Keratinocyte (primary cell): ENCODE data around the gene SPECC1L. TPM values are rescaled to one million over a fixed set of nuclear protein-coding genes. Genes with fewer than 3 reads are reported as not detected.

Experiments used
- DNase-seq: peaks from one replicate; pipeline ENCODE4 v3.0.0-alpha.2; 2011; ENCODE audit warnings: low read depth, missing footprints, low spot score
- FAIRE-seq: peaks from 2 replicates; lab custom pipeline; 2011; peaks lifted over from hg19 to GRCh38; lab: Jason Lieb, UNC
- H2AFZ ChIP-seq: 2 replicates; pipeline ENCODE4 v1.6.0; 2012; ENCODE audit warnings: low read length, control low read depth, inconsistent platforms; ENCODE audit not compliant: control insufficient read depth
- H3K27ac ChIP-seq: 2 replicates; pipeline ENCODE4 v1.5.1; 2011; ENCODE audit warnings: low read length; ENCODE audit not compliant: control insufficient read depth, insufficient read depth
- H3K27me3 ChIP-seq: 3 replicates; pipeline ENCODE4 v1.6.0; 2011; ENCODE audit warnings: low read length; ENCODE audit not compliant: control insufficient read depth, insufficient read depth; ENCODE audit errors: extremely low read depth
- H3K36me3 ChIP-seq, 2 experiments: 2 replicates in 1 of 2; 3 replicates in 1 of 2; pipeline ENCODE4 v1.5.1; 2011; ENCODE audit warnings: low read length in 2 of 2, mild to moderate bottlenecking in 1 of 2; ENCODE audit not compliant: control insufficient read depth in 2 of 2, insufficient read depth in 2 of 2; ENCODE audit errors: extremely low read depth in 1 of 2
- H3K4me1 ChIP-seq: 3 replicates; pipeline ENCODE4 v1.5.1; 2011; ENCODE audit warnings: low read length; ENCODE audit not compliant: control insufficient read depth, insufficient read depth; ENCODE audit errors: extremely low read depth
- H3K4me2 ChIP-seq: 3 replicates; pipeline ENCODE4 v1.6.0; 2011; ENCODE audit warnings: low read depth, low read length; ENCODE audit not compliant: control insufficient read depth, insufficient read depth; ENCODE audit errors: extremely low read depth
- H3K4me3 ChIP-seq, 3 experiments: fragments of 200-600 bp in 1 of 3; sonication (generic) in 1 of 3; 2 replicates in 2 of 3; 3 replicates in 1 of 3; pipeline ENCODE4 v1.5.1; 2011 to 2016; ENCODE audit warnings: low read length in 3 of 3, mild to moderate bottlenecking in 3 of 3, control low read depth in 2 of 3, inconsistent platforms in 1 of 3, low read depth in 1 of 3, mixed read lengths in 1 of 3, mixed run types in 1 of 3, moderate library complexity in 1 of 3; ENCODE audit not compliant: control insufficient read depth in 2 of 3, insufficient read depth in 2 of 3; ENCODE audit errors: extremely low read depth in 1 of 3
- H3K79me2 ChIP-seq: 2 replicates; pipeline ENCODE4 v1.6.0; 2012; ENCODE audit warnings: low read length; ENCODE audit not compliant: control insufficient read depth, insufficient read depth
- H3K9ac ChIP-seq: 3 replicates; pipeline ENCODE4 v1.6.0; 2011; ENCODE audit warnings: low read length; ENCODE audit not compliant: control insufficient read depth, insufficient read depth; ENCODE audit errors: extremely low read depth
- H3K9me1 ChIP-seq: 3 replicates; pipeline ENCODE4 v1.6.0; 2011; ENCODE audit warnings: low read length; ENCODE audit not compliant: control insufficient read depth, insufficient read depth; ENCODE audit errors: extremely low read depth
- H3K9me3 ChIP-seq: 2 replicates; pipeline ENCODE4 v1.5.1; 2012; ENCODE audit warnings: low read depth, low read length; ENCODE audit not compliant: control insufficient read depth
- H4K20me1 ChIP-seq: 3 replicates; pipeline ENCODE4 v1.6.0; 2011; ENCODE audit warnings: low read length; ENCODE audit not compliant: control insufficient read depth, insufficient read depth; ENCODE audit errors: extremely low read depth
- EZH2 ChIP-seq: IDR thresholded peaks from one replicate; pipeline ENCODE4 v1.6.1; 2012; ENCODE audit warnings: inconsistent platforms, mild to moderate bottlenecking, low read length, moderate library complexity
- dilution Hi-C: fragments of 300-500 bp; cut with MboI; formaldehyde crosslinking; loops from one replicate; pipeline ENCODE4 v1.7.0; 2020; ENCODE audit warnings: low sequenced_read_pairs; ENCODE audit not compliant: extremely low pct_ligation_motif_present
- polyA plus RNA-seq, 5 experiments: library from polyadenylated mRNA; depleted of rRNA in 3 of 5; stranded (reverse) in 3 of 5; stranded (forward) in 1 of 5; unstranded in 1 of 5; fragments of >200 nt; gene quantifications; 1 replicate in 1 of 5; 2 replicates in 3 of 5; 3 replicates in 1 of 5; pipeline versions ENCODE4 v1.2.1 to v1.2.3, GENCODE V29; 2011 to 2012; ENCODE audit warnings: missing spikeins in 2 of 5, low read depth in 1 of 5, low replicate concordance in 1 of 5
- TF ChIP-seq, protein P1 (sequence below), 3 experiments: IDR thresholded peaks in 1 of 3; conservative IDR thresholded peaks in 1 of 3; optimal IDR thresholded peaks in 1 of 3; 2 replicates in 2 of 3; 3 replicates in 1 of 3; pipeline versions ENCODE3 to v1.5.1; 2011; ENCODE audit warnings: low read length in 3 of 3, mild to moderate bottlenecking in 3 of 3, moderate library complexity in 2 of 3, control low read depth in 1 of 3, inconsistent platforms in 1 of 3; ENCODE audit not compliant: insufficient read depth in 2 of 3; ENCODE audit errors: extremely low read depth in 1 of 3

SPECC1L gene
- polyA plus RNA-seq, 1 donor (not counting 4 experiments of a cell fraction or from before 2014, with no cell fraction given) = 19.3 TPM

GRCh38 chr22:24232124-24232523 lies 38.5 kb upstream of the SPECC1L start:
- Histone ChIP-seq H2AFZ (no peak overlapping the region), H3K27me3 (no peaks in the 10 kb centered on the region), H3K36me3 (no peaks in the 10 kb centered on the region), H3K27ac (no peak overlapping the region), H3K4me3 (no peak overlapping the region), H3K9me1 (no peaks in the 10 kb centered on the region), H3K4me1 (no peaks in the 10 kb centered on the region), H3K9me3 (no peaks in the 10 kb centered on the region), H3K9ac (no peak overlapping the region), H3K79me2 (no peaks in the 10 kb centered on the region), H4K20me1 (no peaks in the 10 kb centered on the region), H3K4me2 (no peak overlapping the region)
- FAIRE-seq = no peak
- DNase-seq = no peak
- dilution Hi-C loops = no loop called here
- TF ChIP-seq, protein P1, sequence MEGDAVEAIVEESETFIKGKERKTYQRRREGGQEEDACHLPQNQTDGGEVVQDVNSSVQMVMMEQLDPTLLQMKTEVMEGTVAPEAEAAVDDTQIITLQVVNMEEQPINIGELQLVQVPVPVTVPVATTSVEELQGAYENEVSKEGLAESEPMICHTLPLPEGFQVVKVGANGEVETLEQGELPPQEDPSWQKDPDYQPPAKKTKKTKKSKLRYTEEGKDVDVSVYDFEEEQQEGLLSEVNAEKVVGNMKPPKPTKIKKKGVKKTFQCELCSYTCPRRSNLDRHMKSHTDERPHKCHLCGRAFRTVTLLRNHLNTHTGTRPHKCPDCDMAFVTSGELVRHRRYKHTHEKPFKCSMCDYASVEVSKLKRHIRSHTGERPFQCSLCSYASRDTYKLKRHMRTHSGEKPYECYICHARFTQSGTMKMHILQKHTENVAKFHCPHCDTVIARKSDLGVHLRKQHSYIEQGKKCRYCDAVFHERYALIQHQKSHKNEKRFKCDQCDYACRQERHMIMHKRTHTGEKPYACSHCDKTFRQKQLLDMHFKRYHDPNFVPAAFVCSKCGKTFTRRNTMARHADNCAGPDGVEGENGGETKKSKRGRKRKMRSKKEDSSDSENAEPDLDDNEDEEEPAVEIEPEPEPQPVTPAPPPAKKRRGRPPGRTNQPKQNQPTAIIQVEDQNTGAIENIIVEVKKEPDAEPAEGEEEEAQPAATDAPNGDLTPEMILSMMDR (optimal IDR thresholded peaks at IDR 0.05 in 1 of 3, IDR thresholded peaks at IDR 0.05 in 1 of 3, conservative IDR thresholded peaks at IDR 0.05 in 1 of 3; ENCODE audit: extremely low read depth in 1 of 3, insufficient read depth in 2 of 3, low read length in 3 of 3) = no peak
- no peak for TF ChIP-seq EZH2

DNA sequence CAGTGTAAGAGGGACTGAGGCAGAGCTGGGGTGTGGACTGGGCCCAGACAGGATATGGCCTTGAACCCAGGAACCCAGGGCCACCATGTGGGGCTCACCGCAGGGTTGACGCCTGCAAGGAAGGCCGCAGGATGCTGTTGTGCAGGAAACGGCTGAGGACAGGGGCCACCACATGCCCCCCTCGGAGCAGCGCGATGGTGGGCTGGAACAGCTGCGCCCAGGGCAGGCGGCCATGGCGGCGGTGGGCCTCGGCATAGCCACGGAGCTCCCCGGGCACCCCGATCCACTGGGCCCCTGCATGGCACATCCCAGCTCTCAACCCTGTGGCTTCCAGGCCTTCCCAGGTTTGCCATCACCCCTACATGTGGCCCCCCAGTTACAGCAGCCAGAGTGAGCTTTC lies 37.9 kb upstream of the SPECC1L start:
- Histone ChIP-seq H3K4me2 (no peak overlapping the region), H4K20me1 (no peaks in the 10 kb centered on the region), H3K9ac (no peak overlapping the region), H3K4me3 (no peak overlapping the region), H3K9me3 (no peaks in the 10 kb centered on the region), H3K27ac (no peak overlapping the region), H3K79me2 (no peaks in the 10 kb centered on the region), H3K4me1 (no peaks in the 10 kb centered on the region), H3K27me3 (no peaks in the 10 kb centered on the region), H3K36me3 (no peaks in the 10 kb centered on the region), H2AFZ (no peak overlapping the region), H3K9me1 (no peaks in the 10 kb centered on the region)
- TF ChIP-seq, protein P1 (optimal IDR thresholded peaks at IDR 0.05 in 1 of 3, IDR thresholded peaks at IDR 0.05 in 1 of 3, conservative IDR thresholded peaks at IDR 0.05 in 1 of 3; ENCODE audit: extremely low read depth in 1 of 3, insufficient read depth in 2 of 3, low read length in 3 of 3) = no peak
- TF ChIP-seq EZH2 = no peak
- no peak for FAIRE-seq
- dilution Hi-C loops = no loop called here
- no peak for DNase-seq
